Hepatic stellate cell (primary cell): ENCODE data around the gene TVP23C.
"Not testable (repeated sequence)": the region's sequence is repeated elsewhere in the genome, so short reads cannot be mapped to it uniquely, and the experiment has no call there.

Source experiments
- DNase-seq: peaks from one replicate; pipeline ENCODE4 v3.0.0; 2011; ENCODE audit warnings: low spot score

Gene TVP23C

DNA sequence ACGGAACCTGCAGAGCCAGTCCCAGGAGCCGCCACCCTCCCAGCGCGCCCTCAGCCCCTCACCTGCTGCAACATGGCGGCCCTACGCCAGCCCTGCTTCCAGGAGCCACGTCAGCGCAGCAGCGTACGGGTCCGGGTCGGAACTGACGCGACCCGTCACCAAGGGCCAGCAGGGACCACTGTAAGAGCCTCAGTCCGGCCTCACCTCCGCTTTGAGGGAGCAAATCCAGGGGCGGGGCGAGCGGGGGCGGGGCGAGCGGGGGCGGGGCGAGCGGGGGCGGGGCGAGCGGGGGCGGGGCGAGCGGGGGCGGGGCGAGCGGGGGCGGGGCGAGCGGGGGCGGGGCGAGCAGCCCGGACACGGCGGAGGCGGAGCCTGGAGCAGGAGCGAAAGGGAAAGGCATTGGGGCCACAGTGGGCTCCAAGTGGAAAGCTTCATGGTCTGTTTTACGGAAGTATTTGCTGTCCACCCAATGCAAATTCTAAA, at the start of gene TVP23C:
Gene TVP23C (minus strand): TSS at position 109 of the 483 bp plus-strand sequence. CDS start 35 bp downstream, at position 74.
- peak; percentile 29 for DNase-seq

DNA sequence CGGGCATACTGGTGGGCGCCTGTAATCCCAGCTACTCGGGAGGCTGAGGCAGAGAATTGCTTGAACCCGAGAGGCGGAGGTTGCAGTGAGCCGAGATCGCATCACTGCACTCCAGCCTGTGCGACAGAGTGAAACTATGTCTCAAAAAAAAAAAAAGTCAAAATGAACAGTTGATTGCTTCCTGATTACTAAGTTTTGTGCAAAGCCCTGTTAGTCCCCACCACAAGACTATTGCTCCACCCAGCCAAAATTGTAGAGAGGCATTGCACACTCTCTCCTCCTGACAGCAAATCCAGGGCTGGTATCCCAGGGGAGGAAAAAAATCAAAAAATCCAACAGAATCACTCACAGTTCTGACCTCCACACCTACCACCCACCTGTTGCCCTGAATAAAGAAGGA, 29.7 kb upstream of the TVP23C start:
- DNase-seq, result not testable (repeated sequence)

DNA sequence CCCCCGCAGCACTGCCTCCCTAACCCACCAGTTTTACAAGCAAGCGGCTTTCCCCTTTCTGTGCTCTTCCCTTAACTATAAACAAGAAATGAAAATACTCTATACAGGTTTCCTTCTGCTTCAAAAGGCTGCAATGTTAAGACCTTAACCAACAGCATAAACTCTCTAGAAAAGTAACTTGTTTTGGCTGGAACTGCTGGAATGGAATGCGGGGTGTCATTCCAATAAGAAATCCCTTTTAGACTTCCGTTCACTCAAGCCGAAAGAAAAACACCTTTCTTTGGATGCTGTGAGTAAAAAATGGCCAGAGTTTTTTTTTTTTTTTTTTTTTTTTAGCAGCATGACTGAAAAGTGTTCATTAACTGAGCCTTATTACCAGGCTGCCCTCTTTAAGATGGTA, 28.7 kb upstream of the TVP23C start:
- DNase-seq, result not testable (repeated sequence)

DNA sequence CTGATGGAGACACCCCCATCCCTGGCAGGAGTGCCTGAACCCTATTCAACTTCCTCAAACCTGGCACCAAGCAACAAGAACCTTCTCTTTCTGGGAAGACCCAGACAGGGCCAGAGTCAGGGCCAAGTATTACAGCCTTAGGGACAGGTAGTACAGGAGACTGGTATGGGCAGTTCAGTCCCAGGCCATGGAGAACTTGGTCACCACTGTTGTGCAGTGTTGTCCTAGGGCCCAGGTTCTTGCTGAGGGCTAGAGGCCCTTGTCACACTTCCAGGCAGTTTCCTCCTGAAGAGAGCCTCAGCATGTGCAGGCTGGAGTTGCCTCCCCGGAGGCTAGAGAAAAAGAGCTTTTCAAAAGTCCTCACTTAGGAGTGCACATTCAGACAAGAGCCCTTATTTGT, 27.6 kb upstream of the TVP23C start:
- DNase-seq, result not testable (repeated sequence)

DNA sequence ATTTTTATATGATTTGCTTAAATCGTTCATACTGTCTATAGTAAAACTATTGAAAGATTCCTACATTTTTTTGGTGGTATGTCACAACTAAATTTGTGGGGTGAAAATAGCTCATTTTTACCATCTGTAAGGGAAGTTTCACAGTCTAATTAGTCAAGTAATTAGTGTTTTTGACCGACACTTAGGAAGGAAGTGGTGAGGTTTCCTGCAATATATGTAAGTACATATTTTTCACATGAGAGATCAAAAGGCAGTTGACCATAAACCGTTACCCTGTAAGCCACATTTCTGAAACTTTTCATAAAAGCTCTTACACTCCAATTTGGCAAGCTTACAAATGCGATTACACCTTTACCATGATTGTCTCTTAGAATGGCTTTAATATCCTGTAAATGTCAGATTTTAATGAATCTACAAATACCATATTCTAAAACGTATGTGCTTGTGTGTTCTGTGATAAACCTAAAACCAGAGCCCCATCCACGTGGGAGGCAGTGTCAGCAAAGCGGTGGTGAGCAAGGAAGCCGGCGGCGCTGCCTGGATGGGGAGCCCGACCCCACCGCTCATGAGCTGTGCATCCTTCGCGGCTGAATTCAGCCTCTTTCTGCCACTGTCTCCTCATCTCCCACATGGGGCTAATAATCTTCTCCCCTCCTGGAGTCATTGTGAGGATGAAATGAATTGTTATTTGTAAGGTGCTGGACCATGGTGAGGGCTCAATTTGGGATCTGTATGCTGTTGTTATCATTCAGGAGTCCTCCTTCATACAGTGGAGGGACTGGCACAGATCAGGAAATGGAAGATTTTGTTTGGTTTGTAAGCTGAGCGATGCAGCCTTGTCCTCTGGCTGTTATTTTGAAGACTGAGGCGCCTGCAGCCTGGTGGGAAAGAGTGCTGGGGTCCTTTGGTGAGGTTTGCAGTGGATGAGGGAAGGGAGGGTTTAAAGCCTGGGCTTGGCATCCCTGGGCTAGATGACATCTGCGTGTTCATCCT, 26.6 kb upstream of the TVP23C start:
- not testable (repeated sequence) for DNase-seq

DNA sequence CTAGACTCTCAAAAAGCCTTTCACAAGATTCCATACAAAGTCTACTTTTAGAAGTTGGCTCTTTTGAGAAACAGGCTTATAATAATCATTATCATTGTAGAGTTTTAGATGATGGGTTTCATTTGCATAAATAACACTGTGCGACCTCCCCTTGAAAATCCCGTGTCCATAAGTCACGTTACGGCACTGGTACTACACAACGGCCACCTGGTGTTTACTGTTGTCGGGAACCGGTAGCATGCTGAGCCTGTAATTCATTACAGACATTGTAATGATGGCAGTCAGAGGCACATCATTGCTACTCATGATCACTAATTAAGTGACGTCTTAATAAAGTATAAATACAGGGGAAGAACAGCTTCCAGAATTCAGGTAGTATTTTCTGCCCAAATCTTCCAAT, 24.7 kb upstream of the TVP23C start:
- not testable (repeated sequence) for DNase-seq

DNA sequence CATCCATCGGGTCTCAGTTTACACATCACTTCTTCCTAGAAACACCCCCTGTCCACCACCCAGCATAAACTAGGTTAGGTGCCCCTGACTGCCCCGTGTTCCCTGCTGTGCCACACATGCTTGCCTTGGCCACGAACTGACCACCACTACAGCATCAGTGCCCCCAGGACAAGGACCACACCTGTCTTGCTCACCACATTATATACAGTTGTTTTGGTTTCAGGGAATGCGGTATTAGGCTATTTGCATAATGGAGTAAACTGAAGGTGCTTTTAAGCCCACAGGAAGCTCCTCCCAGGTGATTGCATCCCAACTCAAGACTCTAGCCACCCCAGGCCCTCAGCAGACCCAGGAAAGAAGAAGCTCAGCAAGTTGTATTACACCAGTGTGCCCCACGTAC, 20.0 kb upstream of the TVP23C start:
- not testable (repeated sequence) for DNase-seq

DNA sequence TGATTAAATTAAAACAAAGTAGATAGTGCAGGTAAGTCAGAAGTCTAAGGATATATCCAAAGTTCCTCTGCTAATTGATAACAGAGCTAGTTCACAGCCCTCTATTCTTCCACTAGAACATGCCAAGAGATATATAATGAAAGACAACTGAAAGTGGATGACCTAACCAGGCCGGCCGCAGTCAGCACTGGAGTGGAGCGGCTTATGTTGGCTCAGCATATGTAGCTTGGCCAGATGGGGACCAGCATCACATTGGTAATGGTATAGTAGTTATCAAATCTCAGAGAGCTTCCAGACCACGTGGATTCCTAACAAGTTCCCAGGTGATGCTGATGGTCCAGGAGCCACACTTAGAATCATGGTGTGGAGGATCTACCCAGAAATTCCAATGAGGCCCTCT, 18.2 kb upstream of the TVP23C start:
- not testable (repeated sequence) for DNase-seq

DNA sequence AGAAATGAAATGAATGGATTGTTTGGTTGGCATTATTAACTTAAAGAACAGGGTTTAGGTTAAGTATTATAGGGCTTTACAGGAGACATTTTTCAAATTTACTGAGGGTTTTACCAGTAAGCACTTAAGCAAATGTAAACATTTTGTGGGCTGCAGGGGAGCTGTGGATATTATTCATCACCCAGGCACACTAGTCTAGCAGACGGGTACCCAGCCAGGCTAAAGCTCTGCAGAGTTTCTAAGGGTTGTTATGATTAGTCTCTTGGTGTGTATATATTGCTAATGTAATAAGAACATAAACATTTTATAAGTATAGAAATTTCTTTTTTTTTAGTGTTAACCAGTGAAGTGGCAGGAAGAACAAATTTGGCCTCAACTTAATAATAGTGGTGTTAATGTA, 13.6 kb upstream of the TVP23C start:
- not testable (repeated sequence) for DNase-seq

DNA sequence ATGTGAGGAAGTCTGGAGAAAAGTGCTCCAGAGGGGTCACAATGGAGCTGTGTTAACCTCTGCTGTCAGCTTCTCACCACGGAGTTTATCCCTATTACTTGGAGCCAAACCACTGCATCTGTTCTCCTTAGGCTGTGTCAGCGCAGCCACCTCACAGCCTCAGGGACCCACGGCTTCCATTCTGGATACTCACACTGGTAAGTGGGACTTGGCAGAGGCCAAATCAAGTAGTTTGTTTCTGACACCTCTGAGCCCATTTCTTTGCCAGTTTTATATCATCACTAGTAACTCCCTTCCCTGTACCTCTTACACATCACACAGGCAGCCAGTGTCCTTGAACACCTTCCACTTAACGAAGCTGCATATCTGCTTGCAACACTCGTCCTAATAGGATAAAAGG, 11.4 kb upstream of the TVP23C start:
- not testable (repeated sequence) for DNase-seq

DNA sequence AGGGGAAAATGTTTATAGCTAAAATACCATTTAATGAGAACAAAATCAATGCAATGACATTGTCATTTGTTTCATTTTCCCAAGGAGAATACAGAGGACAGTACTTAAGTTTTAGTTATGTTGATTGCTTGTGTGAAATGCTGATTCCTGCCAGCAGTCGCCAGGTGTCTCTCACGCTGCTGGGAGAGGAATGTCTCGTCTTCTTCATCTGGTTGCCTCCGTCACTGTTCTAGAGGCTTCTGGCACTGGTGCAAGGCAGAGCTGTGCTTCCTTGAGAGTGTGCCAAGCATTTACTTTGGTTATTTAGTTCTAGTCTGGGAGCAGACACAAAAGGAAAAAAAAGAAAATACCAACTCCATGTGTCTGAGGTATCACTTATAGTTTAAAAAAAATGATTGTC, 10.6 kb upstream of the TVP23C start:
- DNase-seq, result not testable (repeated sequence)

DNA sequence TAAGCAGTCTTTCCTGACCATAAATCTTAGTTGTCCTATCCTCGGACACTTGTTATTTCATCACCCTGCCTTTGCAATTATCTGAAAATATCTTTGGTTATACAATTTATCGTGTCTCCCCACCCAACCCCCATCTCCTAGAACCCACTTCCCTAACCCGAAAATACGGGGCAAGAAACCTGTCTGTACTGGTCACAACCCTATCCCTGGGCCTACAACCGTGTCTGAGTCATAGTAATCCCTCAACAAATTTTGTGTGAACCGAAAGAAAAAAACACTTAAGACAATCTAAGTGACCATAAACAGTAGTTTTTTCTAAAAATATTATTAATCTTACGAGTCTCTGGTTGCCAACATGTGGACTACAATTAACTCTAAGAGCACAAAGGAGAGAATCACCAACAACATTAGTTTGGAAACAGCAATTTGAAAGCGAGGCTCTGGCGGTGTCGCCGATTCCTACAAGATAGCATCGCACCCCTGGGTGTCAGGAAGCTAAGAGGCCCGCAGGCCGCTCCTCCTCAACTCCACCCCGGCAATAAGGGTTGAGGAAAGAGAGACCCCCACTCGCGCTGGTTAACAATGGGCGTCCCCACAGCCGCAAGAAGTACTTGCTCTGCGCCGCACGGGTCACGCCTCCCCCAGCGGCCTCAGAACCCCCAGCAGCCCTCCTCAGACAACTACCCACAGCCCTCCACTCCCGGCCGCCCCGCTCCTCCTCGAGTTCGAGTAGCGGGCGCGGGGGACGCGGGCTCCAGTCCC, 489 bp downstream of the TVP23C start:
- not testable (repeated sequence) for DNase-seq

DNA sequence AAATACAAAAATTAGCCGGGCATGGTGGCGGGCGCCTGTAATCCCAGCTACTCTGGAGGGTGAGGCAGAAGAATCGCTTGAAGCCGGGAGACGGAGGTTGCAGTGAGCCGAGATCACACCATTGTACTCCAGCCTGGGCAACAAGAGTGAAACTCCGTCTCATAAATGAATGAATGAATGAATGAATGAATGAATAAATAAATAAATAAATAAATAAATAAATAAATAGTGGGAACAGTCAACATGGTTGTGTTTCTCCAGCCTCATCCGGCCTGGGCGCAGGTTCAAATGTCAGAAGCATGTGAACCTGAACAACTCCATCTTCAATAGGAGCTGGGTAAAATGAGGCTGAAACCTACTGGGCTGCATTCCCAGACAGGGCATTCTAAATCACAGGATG, 1.8 kb downstream of the TVP23C start:
- not testable (repeated sequence) for DNase-seq

DNA sequence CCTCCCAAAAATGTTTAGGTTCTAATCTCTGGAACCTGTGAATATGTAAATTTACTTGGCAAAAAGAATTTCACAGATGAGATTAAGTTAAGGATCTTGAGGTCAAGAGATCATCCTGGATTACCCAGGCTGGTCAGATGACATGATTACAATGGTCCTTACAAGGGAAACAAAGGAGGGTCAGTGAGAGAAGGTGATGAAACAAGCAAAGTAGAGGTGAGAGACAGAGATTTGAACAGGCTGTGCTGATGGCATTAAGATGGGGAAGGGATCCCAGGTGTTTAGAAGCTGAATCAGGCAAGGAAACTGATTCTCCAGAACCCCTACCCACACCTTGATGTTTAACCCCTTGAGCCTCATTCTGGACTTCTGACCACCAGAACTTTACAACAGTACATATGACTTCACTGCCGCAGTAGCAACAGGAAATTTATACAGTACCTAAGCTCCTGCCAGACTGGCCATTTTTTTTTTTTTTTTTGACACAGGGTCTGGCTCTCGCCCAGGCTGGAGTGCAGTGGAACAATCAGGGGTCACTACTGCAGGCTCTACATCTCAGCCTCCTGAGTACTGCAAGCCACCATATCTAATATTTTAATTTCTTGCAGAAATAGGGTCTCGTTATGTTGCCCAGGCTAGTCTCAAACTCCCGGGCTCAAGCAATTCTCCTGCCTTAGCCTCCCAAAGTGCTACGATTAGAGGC, 4.7 kb downstream of the TVP23C start:
- DNase-seq, result not testable (repeated sequence)

DNA sequence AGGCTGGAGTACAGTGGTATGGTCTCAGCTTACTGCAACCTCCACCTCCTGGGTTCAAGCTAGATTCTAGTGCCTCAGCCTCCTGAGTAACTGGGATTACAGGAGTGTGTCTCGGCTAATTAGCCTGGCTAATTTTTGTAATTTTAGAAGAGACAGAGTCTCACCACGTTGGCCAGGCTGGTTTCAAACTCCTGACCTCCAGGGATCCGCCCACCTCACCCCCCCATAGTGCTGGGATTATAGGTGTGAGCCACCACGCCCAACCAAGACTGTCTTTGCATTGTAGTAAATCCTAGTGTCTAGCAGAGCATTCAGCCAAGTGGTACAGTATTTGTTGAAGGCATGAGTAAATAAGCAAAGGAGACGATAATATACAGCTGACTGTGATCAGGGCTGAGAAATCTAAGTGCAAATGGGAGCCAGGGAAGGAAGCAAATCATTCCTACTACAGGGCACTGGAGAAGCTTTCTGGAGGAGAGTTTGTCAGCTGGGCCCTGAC, 5.9 kb downstream of the TVP23C start:
- not testable (repeated sequence) for DNase-seq

DNA sequence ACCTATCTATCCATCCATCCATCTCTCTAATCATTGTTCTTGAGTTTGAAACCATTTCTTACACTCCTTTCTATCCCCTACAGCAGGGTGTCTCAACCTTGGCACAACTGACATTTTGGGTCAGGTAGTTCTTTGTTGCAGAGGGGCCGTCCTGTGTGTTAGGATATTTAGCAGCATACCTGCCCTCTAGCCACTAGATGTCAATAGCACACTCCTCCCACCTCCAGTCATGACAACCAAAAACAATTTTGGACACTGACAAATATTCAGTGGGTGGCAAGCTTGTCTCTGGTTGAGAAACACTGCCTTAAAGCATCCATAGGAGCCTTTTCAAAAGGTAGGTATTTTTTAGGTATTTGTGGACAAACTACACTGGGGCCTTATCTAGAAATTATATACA, 10.4 kb downstream of the TVP23C start:
- DNase-seq, result not testable (repeated sequence)

DNA sequence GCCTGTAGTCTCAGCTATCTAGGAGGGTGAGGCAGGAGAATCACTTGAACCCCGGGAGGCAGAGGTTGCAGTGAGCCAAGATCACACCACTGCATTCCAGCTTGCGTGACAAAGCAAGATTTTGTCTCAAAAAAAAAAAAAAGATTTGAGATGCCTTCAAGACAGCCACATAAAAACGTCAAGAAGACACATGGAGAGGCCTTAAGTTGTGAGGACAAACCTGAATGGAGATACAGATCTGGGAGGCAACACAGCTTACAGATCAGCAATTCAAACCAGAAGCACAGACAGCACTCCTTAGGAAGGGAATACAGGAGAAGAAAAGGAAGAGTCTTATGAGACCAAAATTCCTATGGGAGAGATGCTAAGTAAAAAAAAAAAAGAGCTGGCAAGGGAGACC, 13.7 kb downstream of the TVP23C start:
- DNase-seq, result not testable (repeated sequence)

DNA sequence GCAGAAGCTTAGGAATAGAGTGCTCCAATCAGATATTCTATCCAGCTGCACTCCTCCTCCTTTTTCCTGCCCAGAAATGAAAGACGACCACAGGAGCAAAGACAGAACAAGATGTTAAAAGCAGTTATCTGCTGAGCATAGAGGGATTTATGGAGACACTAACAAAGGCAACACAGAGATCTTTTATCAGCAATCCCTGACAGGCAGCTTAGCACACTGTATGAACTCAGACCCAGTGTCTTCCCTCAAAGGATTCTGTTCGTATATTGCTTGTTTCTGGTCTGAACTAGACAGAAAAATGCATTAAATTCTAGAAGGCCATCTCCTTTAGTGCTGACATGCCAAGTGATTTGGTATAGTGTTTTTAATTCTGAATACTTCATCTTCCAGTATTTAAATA, 16.7 kb downstream of the TVP23C start:
- DNase-seq, result not testable (repeated sequence)

DNA sequence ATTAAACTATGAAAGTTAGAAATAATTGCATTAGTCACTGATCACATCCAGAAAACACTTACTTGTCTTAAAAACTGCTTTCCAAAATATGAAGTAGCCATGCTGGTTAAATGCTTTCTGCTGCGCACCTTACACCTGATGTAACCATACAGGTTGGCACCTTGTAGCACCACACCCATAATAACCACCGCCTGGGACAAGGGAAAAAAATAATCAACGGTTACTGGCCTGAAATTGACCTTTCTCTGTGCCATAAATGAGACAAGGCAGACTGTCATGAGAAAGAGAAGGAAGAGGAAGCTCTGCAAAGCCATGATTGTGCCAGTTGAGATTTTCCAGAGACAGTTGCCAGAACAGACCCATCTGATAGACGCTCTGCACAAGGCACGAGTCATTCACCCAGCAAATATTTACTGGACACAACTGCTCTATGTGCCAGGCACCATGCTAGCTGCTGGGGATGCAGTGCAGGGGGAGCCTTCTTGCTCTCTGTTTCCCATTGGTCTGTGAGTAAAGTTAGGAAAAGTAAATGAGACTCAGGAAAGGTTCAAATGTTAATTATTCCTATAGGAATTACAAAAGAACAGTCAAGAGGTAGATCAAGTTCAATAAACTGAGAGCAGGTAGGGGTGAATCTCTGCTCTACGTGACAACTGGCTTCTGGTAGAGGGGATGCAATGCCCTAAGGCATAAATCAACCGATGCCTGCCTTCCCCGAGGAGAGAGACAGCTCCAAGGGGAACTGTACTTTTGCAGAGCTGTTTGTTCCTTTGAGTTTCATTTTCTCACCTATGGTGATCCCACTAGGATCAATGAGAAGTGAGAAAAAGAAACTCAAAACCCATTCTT, 22.7 kb downstream of the TVP23C start:
- DNase-seq, result not testable (repeated sequence)

DNA sequence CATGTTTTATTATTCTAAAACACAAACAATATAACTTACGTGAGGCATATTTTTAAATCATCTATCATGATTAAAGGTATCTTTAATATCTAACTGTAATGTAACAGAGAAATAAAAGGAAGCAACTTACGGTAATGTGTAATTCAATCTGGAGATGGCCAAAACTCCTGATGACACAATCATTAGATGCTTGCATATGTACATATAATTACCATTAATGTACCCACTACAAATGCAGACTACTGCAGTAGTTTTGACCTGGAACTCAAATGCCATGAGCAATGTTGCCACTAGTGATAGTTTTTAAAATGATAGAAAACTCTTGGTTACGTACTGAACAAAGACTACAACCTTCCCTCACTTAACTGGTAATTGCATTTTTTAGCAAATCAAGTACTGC, 30.2 kb downstream of the TVP23C start:
- DNase-seq, result not testable (repeated sequence)
